Activated naive CD8-positive, alpha-beta T cell treated with anti-CD3 and anti-CD28 coated beads, Interleukin-2, amount 10 ng/mL, durations not matched to agents 7 days and 5 days (primary cell): ENCODE results near the gene WDR70. TPM values are rescaled to one million over a fixed set of nuclear protein-coding genes. Genes with fewer than 3 reads are reported as not detected.
"Not testable (repeated sequence)": the region's sequence is repeated elsewhere in the genome, so short reads cannot be mapped to it uniquely, and the experiment has no call there.

Experiments used
- ATAC-seq: fragments of 150-1000 bp; cut with Tn5 transposase; one replicate; pipeline ENCODE4 v1.10.0; 2021; ENCODE audit warnings: low read depth, moderate library complexity
- POLR2A ChIA-PET: fragments of 350-600 bp; sonication (Branson Sonifier 250); formaldehyde crosslinking; loops from one replicate; lab custom pipeline; 2021; ENCODE audit warnings: antibody characterized with exemption; lab: Charles Lee
- DNase-seq: peaks from one replicate; pipeline ENCODE4 v3.0.0; 2021
- H3K27ac Mint-ChIP-seq: one replicate; pipeline ENCODE4 v1.8.0; 2022; ENCODE audit warnings: mild to moderate bottlenecking, mixed read lengths
- H3K27me3 Mint-ChIP-seq: one replicate; pipeline ENCODE4 v1.8.0; 2022; ENCODE audit warnings: mild to moderate bottlenecking, moderate library complexity, mixed read lengths
- H3K36me3 Mint-ChIP-seq: one replicate; pipeline ENCODE4 v1.8.0; 2021; ENCODE audit warnings: mild to moderate bottlenecking, mixed read lengths
- H3K4me1 Mint-ChIP-seq: one replicate; pipeline ENCODE4 v1.8.0; 2021; ENCODE audit warnings: mixed read lengths
- H3K4me3 Mint-ChIP-seq: one replicate; pipeline ENCODE4 v1.8.0; 2022; ENCODE audit warnings: mild to moderate bottlenecking, moderate library complexity, mixed read lengths
- H3K9me3 Mint-ChIP-seq: one replicate; pipeline ENCODE4 v1.8.0; 2021; ENCODE audit warnings: mixed read lengths
- total RNA-seq, 2 experiments: library from RNA; stranded (reverse); gene quantifications; one replicate each; pipeline ENCODE4 v1.2.3, GENCODE V29; 2021

Gene WDR70
- total RNA-seq, 2 experiments from 2014 or later: 35.8 to 37.6 TPM

DNA sequence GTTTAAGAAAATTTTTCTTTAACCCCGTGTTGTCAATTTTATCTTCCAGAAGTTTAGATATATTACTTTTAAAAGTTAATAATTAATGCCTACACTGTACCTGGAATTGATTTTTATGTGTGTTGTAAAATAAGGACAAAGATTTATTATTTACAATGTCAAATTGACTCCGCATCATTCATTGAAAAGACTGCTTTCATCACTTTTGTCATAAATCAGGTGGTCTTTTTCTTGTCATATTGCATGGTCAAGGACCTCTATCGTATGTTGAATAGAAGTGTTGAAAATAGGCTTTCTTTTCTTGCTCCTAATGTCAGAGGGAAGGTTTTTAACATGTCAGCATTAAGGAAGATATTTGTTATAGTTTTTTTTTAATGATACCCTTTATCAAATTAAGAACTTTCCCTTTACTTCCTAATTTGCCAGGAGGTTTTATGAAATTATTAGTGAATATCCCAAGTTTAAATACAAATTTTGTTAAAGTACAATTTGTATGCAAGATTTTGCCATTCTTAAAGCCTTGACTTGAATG lies 92.6 kb downstream of the WDR70 start:
- no peak overlapping the region for H3K27ac Mint-ChIP-seq
- peaks cover 26% of the 10 kb centered on the region for H3K36me3 Mint-ChIP-seq
- H3K4me1 Mint-ChIP-seq: no peaks in the 10 kb centered on the region
- POLR2A ChIA-PET: no interaction called here
- ATAC-seq (no peak), DNase-seq (no peak)
- H3K4me3 Mint-ChIP-seq: no peak overlapping the region
- peaks cover 8% of the 10 kb centered on the region for H3K9me3 Mint-ChIP-seq
- H3K27me3 Mint-ChIP-seq: no peaks in the 10 kb centered on the region

DNA sequence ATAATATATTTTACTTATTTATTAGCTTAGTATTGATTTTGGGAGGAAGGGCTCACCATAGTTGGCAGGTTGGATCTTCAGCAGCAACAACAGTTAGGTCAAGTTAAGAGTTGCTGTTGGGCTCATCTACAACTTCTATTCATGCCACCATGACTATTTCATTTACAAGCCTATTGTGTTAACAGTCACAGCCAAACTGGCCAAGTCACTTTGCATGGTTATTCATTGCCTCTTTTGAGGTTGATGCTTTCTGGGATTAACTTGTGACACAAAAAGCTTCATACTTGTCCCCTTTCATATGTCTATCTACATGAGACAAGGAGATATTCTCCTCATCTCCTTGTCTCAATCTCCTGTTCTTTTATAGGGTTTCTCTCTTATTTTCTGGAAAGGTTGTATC lies 98.3 kb downstream of the WDR70 start:
- Mint-ChIP-seq H3K36me3 (peaks cover 55% of the 10 kb centered on the region), H3K27me3 (no peaks in the 10 kb centered on the region), H3K4me1 (no peaks in the 10 kb centered on the region), H3K4me3 (no peak overlapping the region), H3K9me3 (peaks cover 15% of the 10 kb centered on the region), H3K27ac (no peak overlapping the region)
- ATAC-seq (no peak), DNase-seq (no peak)
- POLR2A ChIA-PET: no interaction called here

DNA sequence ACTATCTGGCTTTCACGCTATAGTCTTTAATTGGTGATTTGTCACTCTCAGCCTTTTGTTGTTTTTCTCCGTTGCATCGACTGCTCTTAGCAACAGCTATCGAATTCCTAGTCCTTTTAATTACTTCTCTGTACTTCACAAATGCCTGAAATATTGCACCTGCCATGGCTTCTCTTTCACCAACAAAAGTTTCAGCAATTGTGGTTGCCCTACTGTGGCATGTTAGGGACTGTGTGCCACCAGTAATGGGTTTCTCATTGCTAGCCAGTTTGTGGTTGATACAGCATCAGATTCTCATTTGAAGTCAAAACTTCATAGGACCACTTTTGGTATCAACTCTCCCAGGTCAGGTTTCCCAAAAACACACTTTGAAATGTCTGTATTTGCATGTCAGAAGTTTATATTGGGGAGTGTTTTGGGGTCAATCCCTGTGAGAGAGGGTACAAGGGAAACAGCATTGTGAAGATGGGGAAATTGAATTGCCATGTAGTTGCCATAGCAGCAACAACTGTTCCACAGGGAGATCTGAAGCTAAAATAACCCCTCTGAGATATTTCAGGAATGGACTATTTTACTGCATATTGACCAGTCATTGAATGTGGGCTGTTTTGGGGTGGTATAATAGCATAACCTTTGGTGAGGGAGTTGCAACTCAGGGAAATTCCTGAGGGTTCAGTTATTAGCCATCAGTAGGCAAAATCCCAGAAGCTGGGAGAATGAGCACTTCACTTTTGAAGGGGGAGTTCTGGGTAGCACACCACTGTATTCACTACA lies 99.2 kb downstream of the WDR70 start:
- ATAC-seq (no peak), DNase-seq (no peak)
- Mint-ChIP-seq H3K27ac (no peak overlapping the region), H3K4me3 (no peak overlapping the region), H3K27me3 (no peaks in the 10 kb centered on the region), H3K4me1 (no peaks in the 10 kb centered on the region), H3K36me3 (peaks cover 58% of the 10 kb centered on the region), H3K9me3 (peaks cover 15% of the 10 kb centered on the region)
- POLR2A ChIA-PET: no interaction called here

DNA sequence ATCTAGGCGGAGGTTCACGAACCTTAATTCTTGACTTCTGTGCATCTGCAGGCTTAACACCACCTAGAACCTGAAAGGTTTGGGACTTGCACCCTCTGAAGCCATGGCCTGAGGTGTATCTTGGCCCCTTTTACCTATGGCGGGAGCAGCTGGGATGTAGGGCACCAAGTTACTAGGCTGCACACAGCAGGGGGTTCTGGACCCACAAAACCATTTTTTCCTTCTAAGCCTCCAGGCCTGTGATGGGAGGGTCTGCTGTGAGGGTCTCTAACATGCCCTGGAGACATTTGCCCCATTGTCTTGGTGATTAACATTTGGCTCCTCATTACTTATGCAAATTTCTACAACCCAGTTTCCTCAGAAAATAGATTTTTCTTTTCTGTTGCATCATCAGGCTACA lies 102.3 kb downstream of the WDR70 start:
- ATAC-seq, H3K4me3 Mint-ChIP-seq, POLR2A ChIA-PET, H3K27ac Mint-ChIP-seq, H3K27me3 Mint-ChIP-seq, H3K4me1 Mint-ChIP-seq, DNase-seq: not testable (repeated sequence)
- H3K36me3 Mint-ChIP-seq: peaks cover 55% of the 10 kb centered on the region
- peaks cover 14% of the 10 kb centered on the region for H3K9me3 Mint-ChIP-seq

DNA sequence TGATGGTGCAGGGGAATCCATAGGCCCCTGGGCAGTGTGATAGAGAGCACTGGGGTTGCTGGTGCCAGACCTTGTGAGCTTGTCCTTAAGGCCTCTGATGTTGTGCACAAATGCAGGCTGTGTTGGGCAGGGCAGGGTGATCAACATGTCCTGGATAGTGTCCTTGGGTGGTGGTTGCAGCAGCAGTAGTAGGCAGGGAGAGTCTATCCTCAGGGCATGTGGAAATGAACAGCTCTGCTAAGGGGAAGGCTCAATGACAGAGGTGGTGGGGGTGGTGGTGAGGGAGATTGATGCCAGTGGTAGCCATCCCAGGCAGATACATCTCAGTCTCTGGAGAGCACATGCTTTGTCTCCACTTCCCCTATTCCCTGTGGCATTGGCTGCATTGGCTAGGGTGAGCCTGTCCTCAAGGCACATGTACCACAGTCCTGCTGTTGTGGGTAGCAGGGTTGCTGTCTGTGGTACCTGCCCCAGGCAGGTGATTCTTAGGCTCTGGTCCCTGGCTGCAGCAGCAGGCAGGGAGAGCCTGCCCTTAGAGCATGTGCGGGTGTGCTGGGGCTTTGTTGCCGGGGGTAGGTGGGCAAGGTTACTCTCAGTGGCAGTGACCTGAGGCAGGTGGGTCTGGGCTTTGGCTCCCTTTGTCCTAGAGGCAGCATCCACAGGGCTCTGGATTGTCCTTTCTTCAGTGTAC lies 111.1 kb downstream of the WDR70 start:
- ATAC-seq: no peak
- no peak overlapping the region for H3K27ac Mint-ChIP-seq

DNA sequence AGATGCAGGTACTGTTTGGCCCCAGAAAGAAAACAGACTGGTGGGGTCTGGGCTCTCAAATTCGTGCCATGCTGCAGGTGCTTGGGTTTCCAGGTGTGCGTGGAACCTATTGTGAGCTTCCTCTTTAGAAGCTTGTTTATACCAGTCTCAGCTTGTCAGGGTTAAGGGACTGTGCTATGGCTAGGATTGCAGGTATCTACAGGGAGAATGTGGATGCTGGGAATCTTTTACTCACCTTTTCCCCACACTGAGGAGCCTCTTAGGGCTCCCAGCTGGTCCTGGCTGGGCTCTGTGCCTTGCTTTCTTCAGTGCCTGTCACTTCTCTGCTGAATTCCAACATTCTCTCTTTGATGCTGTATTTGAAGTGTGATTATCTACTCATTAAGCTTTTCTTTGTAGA lies 111.8 kb downstream of the WDR70 start:
- POLR2A ChIA-PET: no interaction called here
- Mint-ChIP-seq H3K27me3 (no peaks in the 10 kb centered on the region), H3K9me3 (peaks cover 10% of the 10 kb centered on the region), H3K4me3 (no peak overlapping the region), H3K36me3 (peaks cover 37% of the 10 kb centered on the region), H3K27ac (no peak overlapping the region), H3K4me1 (peaks cover 4% of the 10 kb centered on the region)
- DNase-seq (no peak), ATAC-seq (no peak)

More for the DNA sequence above, 111.1 kb downstream of the WDR70 start:
- no peak for DNase-seq
- no peaks in the 10 kb centered on the region for H3K27me3 Mint-ChIP-seq
- POLR2A ChIA-PET: no interaction called here
- H3K4me1 Mint-ChIP-seq: peaks cover 4% of the 10 kb centered on the region
- H3K9me3 Mint-ChIP-seq: peaks cover 10% of the 10 kb centered on the region
- peaks cover 36% of the 10 kb centered on the region for H3K36me3 Mint-ChIP-seq
- no peak overlapping the region for H3K4me3 Mint-ChIP-seq

DNA sequence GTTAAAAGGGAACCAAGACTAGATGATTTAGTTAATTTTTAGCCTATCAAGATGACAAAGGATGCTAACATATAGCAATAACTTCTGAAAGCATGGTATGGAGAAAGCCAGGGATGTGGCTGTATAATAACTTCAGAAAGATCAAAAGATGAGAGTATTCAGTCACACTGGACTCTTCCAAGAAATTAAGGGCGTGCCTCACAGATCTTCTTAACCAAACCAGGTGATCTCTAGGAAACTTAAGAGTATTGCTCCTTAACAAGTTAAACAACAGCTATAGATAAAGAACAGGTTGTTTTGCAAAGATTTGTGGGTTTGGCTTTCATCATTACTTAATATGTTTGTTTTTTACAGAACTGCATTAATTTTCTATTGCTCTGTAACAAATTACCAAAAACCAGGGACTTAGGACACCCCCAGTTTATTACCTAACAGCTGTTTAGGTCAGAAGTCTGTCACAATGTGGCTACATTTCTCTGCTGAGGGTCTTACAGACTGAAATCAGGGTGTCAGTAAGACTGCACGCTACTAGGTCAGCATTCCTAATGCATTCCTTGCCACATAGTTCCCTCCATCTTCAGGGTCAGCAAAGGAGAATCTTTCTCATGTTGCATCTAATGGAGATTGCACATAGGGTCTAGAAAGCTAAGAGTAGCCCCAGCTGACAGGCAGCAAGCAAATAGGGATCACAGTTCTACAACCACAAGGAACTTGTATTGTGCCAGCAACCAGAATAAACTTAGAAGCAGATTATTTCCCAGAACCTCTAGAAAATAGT lies 113.8 kb downstream of the WDR70 start:
- ATAC-seq (no peak), DNase-seq (no peak)
- POLR2A ChIA-PET: no interaction called here
- H3K36me3 Mint-ChIP-seq: peaks cover 28% of the 10 kb centered on the region
- peaks cover 4% of the 10 kb centered on the region for H3K4me1 Mint-ChIP-seq
- peaks cover 7% of the 10 kb centered on the region for H3K9me3 Mint-ChIP-seq
- no peak overlapping the region for H3K4me3 Mint-ChIP-seq
- no peak overlapping the region for H3K27ac Mint-ChIP-seq
- no peaks in the 10 kb centered on the region for H3K27me3 Mint-ChIP-seq

DNA sequence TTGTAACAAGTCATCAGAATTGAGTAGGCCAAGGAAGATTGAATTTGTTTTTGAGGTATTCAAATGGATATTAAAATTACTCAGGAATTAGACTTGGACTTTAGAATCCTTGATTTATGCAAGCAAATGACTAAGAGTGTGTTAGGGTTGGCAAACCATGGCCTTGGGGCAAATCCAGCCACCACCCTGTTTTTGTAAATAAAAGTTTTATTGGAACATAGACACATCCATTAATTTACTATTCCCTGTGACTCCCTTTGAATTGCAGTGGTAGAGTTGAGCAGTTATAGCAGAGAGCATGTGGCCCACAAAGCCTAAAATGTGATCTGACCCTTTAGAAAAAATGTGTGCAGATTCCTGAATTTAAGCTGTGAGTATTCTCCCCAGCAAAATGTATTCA lies 115.6 kb downstream of the WDR70 start:
- Mint-ChIP-seq H3K4me3 (no peak overlapping the region), H3K27me3 (no peaks in the 10 kb centered on the region), H3K9me3 (peaks cover 1% of the 10 kb centered on the region), H3K36me3 (peaks cover 30% of the 10 kb centered on the region), H3K4me1 (peaks cover 4% of the 10 kb centered on the region), H3K27ac (no peak overlapping the region)
- POLR2A ChIA-PET: no interaction called here
- no peak for ATAC-seq
- DNase-seq: no peak

DNA sequence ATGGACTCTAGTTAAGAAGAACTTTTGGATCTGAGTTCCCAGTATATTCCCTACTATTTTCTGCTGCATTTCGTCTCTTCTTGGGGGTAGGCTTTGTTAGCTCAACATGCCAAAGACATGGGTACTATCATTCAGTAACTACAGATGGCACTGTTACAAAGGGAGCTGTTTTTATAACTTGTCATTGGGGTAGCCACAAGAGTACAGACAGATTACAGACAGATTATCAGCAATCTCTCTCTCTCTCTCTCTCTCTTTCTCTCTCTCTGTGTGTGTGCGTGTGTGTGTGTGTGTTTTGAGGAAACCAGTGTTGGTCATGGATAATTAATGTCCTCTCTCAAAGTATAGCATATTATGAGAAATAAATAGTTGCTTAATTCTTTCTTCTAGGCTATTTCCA lies 116.1 kb downstream of the WDR70 start:
- peaks cover 4% of the 10 kb centered on the region for H3K4me1 Mint-ChIP-seq
- no peaks in the 10 kb centered on the region for H3K27me3 Mint-ChIP-seq
- peaks cover 33% of the 10 kb centered on the region for H3K36me3 Mint-ChIP-seq
- peaks cover 1% of the 10 kb centered on the region for H3K9me3 Mint-ChIP-seq
- DNase-seq (no peak), ATAC-seq (no peak)
- POLR2A ChIA-PET: no interaction called here
- no peak overlapping the region for H3K27ac Mint-ChIP-seq
- H3K4me3 Mint-ChIP-seq: no peak overlapping the region

DNA sequence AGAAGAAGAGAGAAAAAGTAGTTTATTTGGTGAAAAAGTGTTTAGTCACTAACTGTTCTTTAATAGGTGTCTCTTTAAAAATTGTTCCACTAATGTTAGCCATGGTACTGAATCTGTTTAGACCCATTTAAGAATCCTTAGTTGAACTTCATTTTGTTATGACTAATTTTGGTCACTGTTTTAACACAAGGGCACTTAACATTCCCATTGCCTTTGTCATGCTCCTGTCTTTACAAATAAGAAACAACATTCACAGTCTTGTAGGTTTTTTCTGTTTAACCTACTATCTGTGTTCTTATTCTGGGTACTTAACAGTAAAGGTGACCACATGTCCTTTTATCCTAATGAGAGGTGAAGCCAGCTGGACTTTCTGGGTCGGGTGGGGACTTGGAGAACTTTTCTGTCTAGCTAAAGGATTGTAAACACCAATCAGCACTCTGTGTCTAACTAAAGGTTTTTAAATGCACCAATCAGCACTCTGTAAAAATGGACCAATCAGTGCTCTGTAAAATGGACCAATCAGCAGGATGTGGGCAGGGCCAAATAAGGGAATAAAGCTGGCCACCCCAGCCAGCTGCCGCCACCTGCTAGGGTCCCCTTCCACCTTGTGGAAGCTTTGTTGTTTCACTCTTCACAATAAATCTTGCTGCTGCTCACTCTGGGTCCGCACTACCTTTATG lies 116.7 kb downstream of the WDR70 start:
- POLR2A ChIA-PET: no interaction called here
- no peak for DNase-seq
- H3K27me3 Mint-ChIP-seq: no peaks in the 10 kb centered on the region
- H3K9me3 Mint-ChIP-seq: peaks cover 1% of the 10 kb centered on the region
- H3K4me1 Mint-ChIP-seq: peaks cover 4% of the 10 kb centered on the region
- H3K27ac Mint-ChIP-seq: no peak overlapping the region
- no peak for ATAC-seq
- H3K4me3 Mint-ChIP-seq: no peak overlapping the region
- H3K36me3 Mint-ChIP-seq: peaks cover 36% of the 10 kb centered on the region

DNA sequence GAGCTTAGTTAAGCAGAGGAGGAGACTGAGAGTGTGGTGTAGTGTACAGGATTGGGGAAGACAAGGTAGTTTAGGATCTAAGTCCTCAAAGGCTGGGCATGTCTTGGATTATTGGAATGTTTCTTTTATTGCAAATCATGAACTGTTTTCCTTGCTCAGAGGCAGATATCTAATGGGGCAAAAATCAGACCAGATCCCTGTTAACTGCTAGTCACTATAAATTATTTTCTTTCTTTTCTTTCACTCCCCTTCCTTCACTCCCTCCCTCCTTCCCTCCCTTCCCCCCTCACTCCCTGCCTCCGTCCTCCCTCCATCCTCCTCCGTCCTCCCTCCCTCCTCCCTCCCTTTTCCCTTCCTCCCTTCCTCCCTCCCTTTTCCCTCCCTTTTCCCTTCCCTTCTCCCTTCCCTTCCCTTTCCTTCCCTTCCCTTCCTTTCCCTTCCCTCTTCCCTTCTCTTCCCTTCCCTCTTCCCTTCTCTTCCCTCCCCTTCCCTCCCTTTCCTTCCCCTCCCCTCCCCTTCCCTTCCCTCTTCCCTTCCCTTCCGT lies 117.9 kb downstream of the WDR70 start:
- DNase-seq: no peak
- no peak for ATAC-seq
- no peaks in the 10 kb centered on the region for H3K27me3 Mint-ChIP-seq
- H3K36me3 Mint-ChIP-seq: peaks cover 43% of the 10 kb centered on the region
- no peak overlapping the region for H3K4me3 Mint-ChIP-seq
- POLR2A ChIA-PET: no interaction called here
- H3K9me3 Mint-ChIP-seq: peaks cover 4% of the 10 kb centered on the region
- peaks cover 4% of the 10 kb centered on the region for H3K4me1 Mint-ChIP-seq
- no peak overlapping the region for H3K27ac Mint-ChIP-seq

DNA sequence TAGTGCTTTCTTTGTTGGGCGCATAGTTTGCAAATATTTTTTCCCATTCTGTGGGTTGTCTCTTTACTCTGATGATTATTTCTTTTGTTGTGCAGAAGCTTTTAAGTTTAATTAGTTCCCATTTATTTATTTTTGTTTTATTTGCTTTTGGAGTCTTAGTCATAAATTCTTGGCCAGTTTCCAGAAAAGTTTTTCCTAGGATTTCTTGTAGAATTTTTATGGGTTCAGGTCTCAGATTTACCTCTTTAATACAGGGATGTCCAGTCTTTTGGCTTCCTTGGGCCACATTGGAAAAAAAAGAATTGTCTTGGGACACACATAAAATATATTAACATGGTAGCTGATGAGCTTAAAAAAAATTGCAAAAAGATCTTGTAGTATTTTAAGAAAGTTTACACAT lies 122.0 kb downstream of the WDR70 start:
- DNase-seq: no peak
- ATAC-seq: no peak
- POLR2A ChIA-PET: no interaction called here
- Mint-ChIP-seq H3K36me3 (peaks cover 60% of the 10 kb centered on the region), H3K27me3 (no peaks in the 10 kb centered on the region), H3K27ac (no peak overlapping the region), H3K4me1 (no peaks in the 10 kb centered on the region), H3K4me3 (no peak overlapping the region), H3K9me3 (peaks cover 8% of the 10 kb centered on the region)

DNA sequence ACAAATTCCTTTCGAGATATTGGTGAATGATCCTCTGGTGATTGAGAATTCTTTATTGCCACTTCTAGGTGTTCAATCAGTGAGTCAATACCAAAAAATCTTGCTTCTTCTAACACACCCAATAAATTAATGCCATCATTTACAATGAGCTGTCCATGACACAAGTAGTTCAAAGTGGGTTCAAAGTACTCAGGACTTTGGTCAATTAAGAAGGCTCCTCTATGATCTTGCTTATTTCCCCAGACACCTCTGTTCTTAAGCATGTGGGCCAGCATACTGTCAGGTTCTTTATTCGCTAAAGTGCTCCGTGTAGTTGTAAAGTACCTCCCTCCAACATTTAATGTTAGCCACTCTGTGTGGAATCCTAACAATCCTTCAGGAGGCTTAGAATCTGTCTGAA lies 127.1 kb downstream of the WDR70 start:
- no peak for ATAC-seq
- peaks cover 6% of the 10 kb centered on the region for H3K9me3 Mint-ChIP-seq
- peaks cover 38% of the 10 kb centered on the region for H3K36me3 Mint-ChIP-seq
- no peak overlapping the region for H3K27ac Mint-ChIP-seq
- no peak for DNase-seq
- no peaks in the 10 kb centered on the region for H3K27me3 Mint-ChIP-seq
- no peak overlapping the region for H3K4me3 Mint-ChIP-seq
- peaks cover 1% of the 10 kb centered on the region for H3K4me1 Mint-ChIP-seq
- POLR2A ChIA-PET: no interaction called here
